GM13977 (cell line): ENCODE measurements around the gene PEX5L.

Experiments
- DNase-seq: peaks from one replicate; pipeline ENCODE4 v3.0.0; 2012; ENCODE audit warnings: low spot score
- CTCF ChIP-seq: IDR thresholded peaks from 2 replicates; pipeline ENCODE4 v1.5.1; 2012; ENCODE audit warnings: mild to moderate bottlenecking, control low read depth; ENCODE audit not compliant: insufficient read depth; ENCODE audit errors: extremely low read depth, missing control alignments
- in situ Hi-C: fragments of 300-500 bp; cut with MboI; formaldehyde crosslinking; loops from one replicate; pipeline ENCODE4 v1.12.0; 2022; ENCODE audit warnings: low sequenced_read_pairs, low pct_unique_long_range_greater_than_20kb, mixed read lengths, inconsistent platforms; ENCODE audit not compliant: unreplicated experiment

PEX5L gene

GRCh38 chr3:179929091-179929529 lies 107.6 kb downstream of the PEX5L start:
- in situ Hi-C loops: loop anchor here (25.0 kb wide), 1 partner anchor 683 kb away; the partner anchor contains the start of gene TTC14
- peak; percentile 43 for DNase-seq
- TF ChIP-seq CTCF: peak; percentile 83

- no peak for DNase-seq
- TF ChIP-seq CTCF: no peak
- in situ Hi-C loops: loop anchor here (25.0 kb wide), 1 partner anchor 685 kb away; the partner anchor contains the start of gene TTC14
Observed at GRCh38 chr3:179927191-179927590, 109.5 kb downstream of the PEX5L start.

- no peak for DNase-seq
- in situ Hi-C loops: no loop called here
- no peak for TF ChIP-seq CTCF
Observed at GRCh38 chr3:179921951-179922350, 114.8 kb downstream of the PEX5L start.

GRCh38 chr3:179921500-179921899 lies 115.2 kb downstream of the PEX5L start:
- in situ Hi-C loops: no loop called here
- TF ChIP-seq CTCF: no peak
- DNase-seq: peak; percentile 52

- no peak for DNase-seq
- no peak for TF ChIP-seq CTCF
- in situ Hi-C loops: no loop called here
Observed at GRCh38 chr3:179907784-179908482, 128.8 kb downstream of the PEX5L start.

GRCh38 chr3:179902061-179902460 lies 134.7 kb downstream of the PEX5L start:
- TF ChIP-seq CTCF: no peak
- in situ Hi-C loops: no loop called here
- no peak for DNase-seq
